GM19043 (cell line): Measurements from ENCODE around the gene CYP2B6.
"Not testable (repeated sequence)": the region's sequence is repeated elsewhere in the genome, so short reads cannot be mapped to it uniquely, and the experiment has no call there.

Source experiments
- ATAC-seq: cut with Tn5 transposase; IDR thresholded peaks from one replicate; pipeline ENCODE4 v1.9.1; 2021; ENCODE audit warnings: low read depth; ENCODE audit not compliant: unreplicated experiment

The CYP2B6 gene

GRCh38 chr19:40979759-40980158 is 11.3 kb upstream of the CYP2B6 start:
- ATAC-seq, result not testable (repeated sequence)

DNA sequence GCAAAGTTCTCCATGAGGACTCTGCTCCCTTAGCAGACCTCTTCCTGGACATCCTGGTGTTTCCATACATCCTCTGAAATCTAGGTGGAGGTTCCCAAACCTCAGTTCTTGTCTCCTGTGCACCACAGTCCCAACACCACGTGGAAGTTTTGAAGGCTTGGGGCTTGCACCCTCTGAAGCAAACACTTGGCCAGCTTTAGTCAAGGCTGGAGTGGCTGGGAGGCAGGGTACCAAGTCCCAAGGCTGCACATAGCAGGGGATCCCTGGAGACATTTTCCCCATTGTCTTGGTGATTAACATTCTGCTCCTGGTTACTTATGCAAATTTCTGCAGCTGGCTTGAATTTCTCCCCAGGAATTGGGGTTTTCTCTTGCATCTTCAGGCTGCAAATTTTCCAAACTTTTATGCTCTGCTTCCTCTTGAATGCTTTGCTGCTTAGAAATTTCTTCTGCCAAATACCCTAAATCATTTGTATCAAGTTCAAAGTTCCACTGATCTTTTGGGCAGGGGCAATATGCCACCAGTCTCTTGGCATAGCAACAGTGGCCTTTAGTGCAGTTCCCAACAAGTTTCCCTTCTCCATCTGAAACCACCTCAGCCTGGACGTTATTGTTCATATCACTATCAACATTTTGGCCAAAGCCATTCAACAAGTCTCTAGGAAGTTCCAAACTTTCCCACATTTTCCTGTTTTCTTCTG is 10.2 kb upstream of the CYP2B6 start:
- ATAC-seq, result not testable (repeated sequence)

GRCh38 chr19:40981591-40981990 is 9.5 kb upstream of the CYP2B6 start:
- no peak for ATAC-seq

DNA sequence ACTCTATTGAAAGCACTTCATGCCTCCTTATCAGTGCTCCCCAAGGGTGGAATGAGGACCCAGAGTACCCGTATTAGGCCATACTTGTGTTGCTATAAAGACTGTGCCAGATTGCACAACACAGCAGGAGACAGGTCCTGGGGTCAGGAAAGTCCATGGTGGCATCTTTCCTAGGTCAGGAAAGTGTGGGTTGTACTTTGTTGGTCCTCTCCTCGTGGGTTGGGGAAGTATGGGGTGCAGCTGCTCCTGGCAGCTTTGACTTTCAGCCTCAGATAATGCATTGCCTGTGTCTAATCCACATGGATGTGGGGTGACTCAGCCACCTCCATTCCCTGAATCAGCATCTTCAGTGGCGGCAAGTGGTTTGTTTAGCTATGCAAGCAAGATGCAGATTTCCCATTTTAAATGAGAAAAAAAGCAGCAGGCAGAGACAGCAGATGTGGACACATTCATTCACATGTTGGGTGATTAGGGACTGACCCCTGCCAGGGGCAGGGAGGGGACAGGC is 8.4 kb upstream of the CYP2B6 start:
- ATAC-seq, result no peak

DNA sequence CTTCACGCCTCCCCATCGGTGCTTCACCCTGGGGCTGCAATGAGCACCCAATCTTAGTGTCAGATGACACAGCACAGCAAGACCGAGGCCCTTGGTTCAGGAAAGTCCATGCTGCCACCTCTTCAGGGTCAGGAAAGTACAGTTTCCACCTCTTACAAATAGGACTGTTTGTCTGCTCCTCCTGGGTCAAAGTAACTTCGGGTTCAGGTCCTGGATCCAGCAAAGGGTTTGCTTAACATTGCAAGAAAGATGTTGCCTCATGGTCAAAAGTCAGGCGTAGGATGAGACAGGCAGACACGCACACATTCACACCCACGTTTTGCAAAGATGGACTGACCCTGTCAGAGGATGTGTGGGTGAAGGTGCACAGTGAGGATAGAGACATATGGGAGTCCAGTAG is 1.6 kb upstream of the CYP2B6 start:
- no peak for ATAC-seq

- no peak for ATAC-seq
Observed at GRCh38 chr19:40995355-40995754, 4.3 kb downstream of the CYP2B6 start.

DNA sequence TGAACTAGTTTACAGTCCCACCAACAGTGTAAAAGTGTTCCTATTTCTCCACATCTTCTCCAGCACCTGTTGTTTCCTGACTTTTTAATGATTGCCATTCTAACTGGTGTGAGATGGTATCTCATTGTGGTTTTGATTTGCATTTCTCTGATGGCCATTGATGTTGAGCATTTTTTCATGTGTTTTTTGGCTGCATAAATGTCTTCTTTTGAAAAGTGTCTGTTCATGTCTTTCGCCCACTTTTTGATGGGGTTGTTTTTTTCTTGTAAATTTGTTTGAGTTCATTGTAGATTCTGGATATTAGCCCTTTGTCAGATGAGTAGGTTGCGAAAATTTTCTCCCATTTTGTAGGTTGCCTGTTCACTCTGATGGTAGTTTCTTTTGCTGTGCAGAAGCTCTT is 7.9 kb downstream of the CYP2B6 start:
- ATAC-seq, result not testable (repeated sequence)

DNA sequence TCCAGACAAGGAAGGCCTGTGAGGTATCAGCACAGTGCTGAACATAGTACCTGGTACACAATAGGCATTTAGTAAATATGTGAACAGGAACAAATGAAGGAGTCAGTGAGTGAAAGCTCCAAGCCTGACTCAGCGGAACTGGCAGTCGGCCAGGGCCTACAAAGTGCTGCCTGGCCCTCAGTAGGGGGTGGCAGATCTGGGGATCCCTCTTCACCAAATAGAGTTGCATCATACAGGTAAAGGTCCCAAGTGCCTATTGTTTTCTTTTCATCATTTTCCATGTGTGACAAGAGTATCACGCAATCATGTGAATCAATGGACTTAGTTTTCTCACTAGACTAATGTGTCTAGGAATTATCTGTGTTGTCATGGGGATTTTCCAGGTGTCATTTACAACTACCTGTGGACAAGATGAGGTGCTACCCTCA is 9.2 kb downstream of the CYP2B6 start:
- ATAC-seq, result no peak

DNA sequence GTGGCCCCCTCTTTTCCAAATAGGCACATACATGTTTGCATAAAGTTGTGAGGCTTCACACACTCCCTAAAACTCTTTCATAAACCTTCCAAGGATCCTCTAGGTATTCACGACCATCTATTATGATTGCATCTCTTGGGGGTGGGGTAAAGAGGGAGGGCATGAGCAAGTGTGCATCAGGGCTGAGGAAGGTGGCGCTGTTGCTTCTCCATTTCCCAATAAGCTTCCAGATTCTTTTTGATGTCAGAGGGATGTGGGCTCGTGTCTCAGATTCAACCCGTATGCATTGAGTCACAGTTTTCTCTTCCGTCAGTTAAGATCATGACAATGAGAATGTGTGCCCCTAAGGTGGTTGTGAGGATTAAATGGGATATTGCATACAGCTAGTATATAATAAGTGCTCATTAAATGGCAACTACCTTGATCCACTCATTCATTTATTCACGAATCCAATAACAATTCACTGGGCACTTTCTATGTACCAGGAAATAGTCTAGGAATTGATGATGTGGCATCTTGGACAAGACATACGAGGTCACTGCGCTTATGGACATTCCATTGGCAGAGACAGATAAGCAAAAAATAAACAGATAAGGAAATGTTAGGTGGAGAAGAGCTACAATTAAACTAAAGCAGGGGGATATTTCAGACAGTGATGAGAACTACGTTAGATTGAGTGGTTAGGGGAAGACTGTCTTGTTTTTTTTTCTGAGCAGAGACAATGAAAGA is 10.3 kb downstream of the CYP2B6 start:
- no peak for ATAC-seq

DNA sequence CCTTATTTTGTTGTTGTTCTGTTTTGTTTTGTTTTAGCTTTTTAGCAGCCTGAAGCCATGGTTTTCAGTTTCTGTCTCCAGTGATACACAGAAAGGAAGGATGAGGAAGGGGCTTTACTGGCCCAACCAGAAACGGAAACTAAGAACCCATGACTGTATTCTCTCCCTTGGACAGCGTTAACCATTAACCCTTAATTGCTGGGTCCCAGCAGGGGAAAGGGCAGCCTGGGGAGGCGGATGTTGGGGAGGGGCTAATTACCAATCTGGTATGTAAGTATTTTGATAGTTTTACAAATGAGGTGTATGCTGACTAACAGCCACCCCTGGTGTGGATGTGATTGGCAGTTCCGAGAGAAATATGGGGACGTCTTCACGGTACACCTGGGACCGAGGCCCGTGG is 12.6 kb downstream of the CYP2B6 start:
- not testable (repeated sequence) for ATAC-seq

- ATAC-seq, result no peak
Observed at GRCh38 chr19:41009700-41010235, 18.7 kb downstream of the CYP2B6 start.

DNA sequence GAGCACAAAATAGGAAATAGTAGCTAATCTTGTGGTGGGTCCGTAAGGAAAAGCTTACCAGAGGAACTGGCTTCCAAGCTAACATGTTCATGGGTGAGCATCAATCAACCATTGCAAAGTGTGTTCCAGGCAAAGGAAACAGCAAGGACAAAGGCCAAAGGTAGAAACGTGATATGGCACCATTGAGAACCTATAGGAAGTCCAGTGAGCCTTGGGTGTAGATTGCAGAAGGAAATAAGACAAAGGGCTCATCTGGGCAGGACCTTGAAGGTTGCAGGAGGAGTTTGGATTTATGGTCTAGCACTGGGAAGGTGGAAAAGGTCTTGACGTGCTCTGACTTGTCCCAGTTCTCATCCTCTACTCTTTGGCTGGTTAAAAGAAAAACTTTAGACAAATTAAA is 22.3 kb downstream of the CYP2B6 start:
- ATAC-seq, result no peak

DNA sequence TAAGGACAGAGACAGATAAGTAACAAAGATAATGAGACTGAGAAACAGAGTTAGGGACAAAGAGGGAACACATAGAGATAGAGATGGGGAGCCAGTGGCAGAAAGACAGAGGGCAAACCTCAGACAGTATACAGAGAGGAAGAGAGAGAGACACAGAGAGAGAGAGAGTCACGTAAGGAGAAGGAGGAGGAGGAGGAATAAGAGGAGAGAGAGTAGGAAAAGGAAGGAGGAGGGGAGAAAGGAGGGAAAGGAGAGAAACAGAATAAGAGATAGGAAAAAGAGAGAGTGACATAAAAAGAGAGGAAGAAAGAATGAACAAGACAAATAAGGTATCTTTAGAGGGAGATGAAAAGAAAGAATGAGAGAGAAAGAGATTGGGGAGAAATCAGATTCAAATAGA is 23.6 kb downstream of the CYP2B6 start:
- ATAC-seq, result no peak

DNA sequence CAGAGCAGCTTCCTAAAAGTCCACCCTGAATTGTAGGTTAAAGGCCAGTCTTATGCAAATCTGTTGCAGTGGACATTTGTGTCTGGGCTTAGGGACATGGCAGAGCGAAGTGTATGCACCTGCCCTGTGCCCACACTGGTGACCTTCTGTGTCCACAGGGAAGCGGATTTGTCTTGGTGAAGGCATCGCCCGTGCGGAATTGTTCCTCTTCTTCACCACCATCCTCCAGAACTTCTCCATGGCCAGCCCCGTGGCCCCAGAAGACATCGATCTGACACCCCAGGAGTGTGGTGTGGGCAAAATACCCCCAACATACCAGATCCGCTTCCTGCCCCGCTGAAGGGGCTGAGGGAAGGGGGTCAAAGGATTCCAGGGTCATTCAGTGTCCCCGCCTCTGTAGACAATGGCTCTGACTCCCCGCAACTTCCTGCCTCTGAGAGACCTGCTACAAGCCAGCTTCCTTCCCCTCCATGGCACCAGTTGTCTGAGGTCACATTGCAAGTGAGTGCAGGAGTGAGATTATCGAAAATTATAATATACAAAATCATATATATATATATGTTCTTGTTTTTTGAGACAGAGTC is 25.5 kb downstream of the CYP2B6 start:
- ATAC-seq, result no peak

- no peak for ATAC-seq
Observed at GRCh38 chr19:41018736-41019290, 27.7 kb downstream of the CYP2B6 start.

- no peak for ATAC-seq
Observed at GRCh38 chr19:41019346-41019745, 28.3 kb downstream of the CYP2B6 start.

GRCh38 chr19:41023193-41023592 is 32.1 kb downstream of the CYP2B6 start:
- ATAC-seq, result no peak

GRCh38 chr19:41025411-41025810 is 34.3 kb downstream of the CYP2B6 start:
- no peak for ATAC-seq

- no peak for ATAC-seq
Observed at GRCh38 chr19:41025871-41026270, 34.8 kb downstream of the CYP2B6 start.

DNA sequence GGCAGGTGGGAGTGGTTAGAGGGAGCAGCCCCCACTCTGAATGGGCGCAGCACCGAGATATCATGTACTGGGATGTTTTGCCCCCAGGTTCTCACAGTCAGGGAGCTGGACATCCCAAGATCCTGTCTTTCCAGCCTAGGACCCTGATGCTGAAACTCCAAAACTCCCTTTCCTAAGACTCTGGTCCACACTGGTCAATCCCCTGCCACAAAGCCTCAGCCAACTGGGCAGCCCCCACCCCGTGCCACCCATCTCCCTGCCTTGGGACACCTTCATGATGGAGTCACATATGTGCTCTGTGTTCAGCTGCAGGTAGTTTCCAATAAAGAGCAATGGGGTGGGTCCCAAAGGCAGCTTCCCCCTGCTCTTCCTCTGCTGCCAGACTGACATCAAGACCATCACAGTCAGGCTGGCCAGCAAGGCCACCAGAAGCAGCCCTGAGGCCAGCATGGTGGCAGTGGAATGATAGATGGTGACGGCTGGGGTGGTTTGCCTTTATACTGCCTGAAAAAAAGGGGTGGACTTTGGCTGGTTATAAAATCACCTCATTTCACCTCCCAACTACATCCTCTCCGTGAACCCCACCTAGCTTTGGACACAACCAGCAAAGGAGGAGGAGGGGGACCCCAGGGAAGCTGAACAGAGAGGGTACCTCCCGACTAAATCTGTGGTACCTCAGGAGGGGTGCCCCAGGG is 36.3 kb downstream of the CYP2B6 start:
- no peak for ATAC-seq
